ENCODE measurements around the gene SP100. TPM values are rescaled to one million over a fixed set of nuclear protein-coding genes. Genes with fewer than 3 reads are reported as not detected.

The SP100 gene
- total and polyA plus RNA-seq, 2 of the 4 experiments (the other 2 are of a cell fraction) = 50.6 to 69.0 TPM

DNA sequence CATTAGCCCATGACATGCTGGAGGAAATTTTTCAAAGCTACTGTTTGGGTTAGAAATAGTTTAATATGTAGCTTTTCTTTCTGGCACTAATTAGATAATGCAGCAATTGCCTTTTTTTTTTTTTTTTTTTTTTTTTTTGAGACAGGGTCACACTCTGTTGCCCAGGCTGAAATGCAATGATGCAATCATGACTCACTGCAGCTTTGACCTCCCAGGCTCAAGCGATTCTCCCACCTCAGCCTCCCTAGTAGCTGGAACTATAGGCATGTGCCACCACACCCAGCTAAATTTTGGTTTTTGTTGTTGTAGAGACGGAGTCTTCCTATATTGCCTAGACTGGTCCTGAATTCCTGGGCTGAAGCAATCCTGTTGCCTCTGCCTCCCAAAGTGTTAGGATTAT is 136.2 kb downstream of the SP100 start:
- no peak overlapping the region for H2AK9ac ChIP-seq (replicated peaks; ENCODE audit: low read depth, low read length, poor library complexity)
- no CpG with 5 or more reads among the region's 2 CpGs for WGBS, 2 experiments (ENCODE audit: extremely low coverage in 2 of 2, insufficient read length in 1 of 2)
- no peaks in the 10 kb centered on the region for H3K79me1 ChIP-seq (ENCODE audit: low read depth in 1 of 2, low read length in 2 of 2)
- H4K8ac ChIP-seq (ENCODE audit: low read depth in 2 of 2, low read length in 2 of 2) = no peak overlapping the region
- no TSS peak for BruUV-seq (replicated peaks)
- no peak for ATAC-seq (ENCODE audit: low read depth)
- no peak overlapping the region for H3K18ac ChIP-seq (ENCODE audit: low read depth, low read length)
- intact Hi-C loops (cut with micrococcal nuclease) = no loop called here
- H3K4ac ChIP-seq (ENCODE audit: low read depth, low read length) = no peak overlapping the region
- no peaks in the 10 kb centered on the region for H4K20me1 ChIP-seq (ENCODE audit: insufficient read depth, low read length)
- H2BK15ac ChIP-seq (ENCODE audit: low read depth, low read length) = no peak overlapping the region
- TF ChIP-seq RCOR1 (IDR thresholded peaks at IDR 0.05; ENCODE audit: insufficient replicate concordance, low read length) (no peak), NFE2L2 (IDR thresholded peaks at IDR 0.05; ENCODE audit: low read depth, low read length) (no peak), RAD21 (IDR thresholded peaks at IDR 0.05; ENCODE audit: low read length) (no peak)
- no peak overlapping the region for H2AK5ac ChIP-seq (ENCODE audit: low read depth, low read length)
- H3K27me3 ChIP-seq (ENCODE audit: control insufficient read depth, insufficient read depth, low read length) = no peaks in the 10 kb centered on the region
- H3K4me1 ChIP-seq (ENCODE audit: control insufficient read depth, insufficient read depth, low read length) = no peaks in the 10 kb centered on the region
- POLR2A ChIA-PET (ENCODE audit: unreplicated experiment) = interaction anchor here (0.6 kb wide), 1 partner anchor 134 kb away, joined by 3 read pairs; no protein-coding TSS in a partner anchor
- no peak overlapping the region for H3K4me2 ChIP-seq (ENCODE audit: low read depth, low read length)
- no peak overlapping the region for H2BK20ac ChIP-seq (ENCODE audit: low read depth, low read length)
- no peak for DNase-seq
- no peak overlapping the region for H3K14ac ChIP-seq (replicated peaks; ENCODE audit: low read depth, low read length)
- H2BK120ac ChIP-seq (ENCODE audit: low read depth, low read length) = no peak overlapping the region
- H3K9ac ChIP-seq (ENCODE audit: low read depth, low read length) = no peak overlapping the region
- H3K36me3 ChIP-seq (ENCODE audit: control insufficient read depth, insufficient read depth, low read length) = no peaks in the 10 kb centered on the region
- H3K4me3 ChIP-seq (ENCODE audit: insufficient read depth, low read depth, low read length) = no peak overlapping the region
- in situ Hi-C loops (cut with MboI; ENCODE audit: low sequenced_read_pairs) = no loop called here
- no peak overlapping the region for H3K23ac ChIP-seq (ENCODE audit: low read depth, low read length)
- no peak overlapping the region for H3K27ac ChIP-seq (ENCODE audit: insufficient read depth, low read length)
- no peak overlapping the region for H3K56ac ChIP-seq (ENCODE audit: extremely low read depth, insufficient read depth, low read length)
- H3K9me3 ChIP-seq (ENCODE audit: control insufficient read depth, insufficient read depth, low read length) = no peaks in the 10 kb centered on the region
- H3K9me1 ChIP-seq (ENCODE audit: insufficient read depth, low read length) = no peaks in the 10 kb centered on the region
- H2AFZ ChIP-seq (replicated peaks; ENCODE audit: low read length, poor library complexity) = no peak overlapping the region
- H4K91ac ChIP-seq (ENCODE audit: insufficient read depth, low read depth, low read length) = no peak overlapping the region
- dilution Hi-C loops (cut with HindIII; ENCODE audit: low sequenced_read_pairs, unreplicated experiment) = no loop called here
- no peak overlapping the region for H2BK5ac ChIP-seq (ENCODE audit: low read depth, low read length, poor library complexity, severe bottlenecking)
- H4K5ac ChIP-seq (ENCODE audit: low read depth, low read length) = no peak overlapping the region
- CTCF ChIA-PET = interaction anchor here (0.6 kb wide), 1 partner anchor 8 kb away, joined by 8 read pairs; no protein-coding TSS in a partner anchor
